ENCODE data around the gene PEX3. TPM values are rescaled to one million over a fixed set of nuclear protein-coding genes. Genes with fewer than 3 reads are reported as not detected.

Gene PEX3
- total and polyA plus RNA-seq, 2 of the 4 experiments (the other 2 are of a cell fraction), result 13.3 to 13.7 TPM

- peaks cover 2% of the 10 kb centered on the region; the same call in 1 of the 2 replicates for H3K9me1 ChIP-seq (ENCODE audit: insufficient read depth, low read length)
- no peak overlapping the region for H3K27ac ChIP-seq (ENCODE audit: insufficient read depth, low read length)
- H2BK120ac ChIP-seq (ENCODE audit: low read depth, low read length), result no peak overlapping the region
- H2AFZ ChIP-seq (replicated peaks; ENCODE audit: low read length, poor library complexity), result no peak overlapping the region
- H3K9me3 ChIP-seq (ENCODE audit: control insufficient read depth, insufficient read depth, low read length), result peaks cover 3% of the 10 kb centered on the region; the same call in 1 of the 2 replicates
- H2BK5ac ChIP-seq (ENCODE audit: low read depth, low read length, poor library complexity, severe bottlenecking), result no peak overlapping the region
- peaks cover 0 to 1% of the 10 kb centered on the region in 2 experiments; a peak in 1 of 4 replicates for H3K79me1 ChIP-seq (ENCODE audit: low read depth in 1 of 2, low read length in 2 of 2)
- H4K8ac ChIP-seq (ENCODE audit: low read depth in 2 of 2, low read length in 2 of 2), result no peak overlapping the region
- no peaks in the 10 kb centered on the region for H3K36me3 ChIP-seq (ENCODE audit: control insufficient read depth, insufficient read depth, low read length)
- H2BK15ac ChIP-seq (ENCODE audit: low read depth, low read length), result no peak overlapping the region
- no peak for TF ChIP-seq ELK1 (IDR thresholded peaks at IDR 0.05; ENCODE audit: borderline replicate concordance, low read depth, low read length)
- TF ChIP-seq CTCF (conservative IDR thresholded peaks at IDR 0.05; ENCODE audit: low read depth, low read length), result no peak
- no peak for TF ChIP-seq MXI1 (IDR thresholded peaks at IDR 0.05; ENCODE audit: borderline replicate concordance, low read depth, low read length)
- no peak for TF ChIP-seq BHLHE40 (IDR thresholded peaks at IDR 0.05; ENCODE audit: low read depth, low read length)
- TF ChIP-seq RCOR1 (IDR thresholded peaks at IDR 0.05; ENCODE audit: insufficient replicate concordance, low read length), result no peak
- no peak for TF ChIP-seq USF2 (IDR thresholded peaks at IDR 0.05; ENCODE audit: low read depth, low read length)
- TF ChIP-seq RFX5 (IDR thresholded peaks at IDR 0.05; ENCODE audit: low read depth, low read length), result no peak
- no peak for TF ChIP-seq POLR2A (IDR thresholded peaks at IDR 0.05; ENCODE audit: low read depth, low read length)
- no peak for TF ChIP-seq FOS (IDR thresholded peaks at IDR 0.05; ENCODE audit: low read depth, low read length)
- TF ChIP-seq SMC3 (IDR thresholded peaks at IDR 0.05; ENCODE audit: low read depth, low read length), result no peak
- no peak for TF ChIP-seq NFE2L2 (IDR thresholded peaks at IDR 0.05; ENCODE audit: low read depth, low read length)
- TF ChIP-seq CEBPB (IDR thresholded peaks at IDR 0.05; ENCODE audit: low read depth, low read length), result no peak
- no peak overlapping the region for H3K4me3 ChIP-seq (ENCODE audit: insufficient read depth, low read depth, low read length)
- in situ Hi-C loops (cut with MboI; ENCODE audit: low sequenced_read_pairs), result no loop called here
- no peak overlapping the region for H2AK5ac ChIP-seq (ENCODE audit: low read depth, low read length)
- peaks cover under 1% of the 10 kb centered on the region for H3K4me1 ChIP-seq (ENCODE audit: control insufficient read depth, insufficient read depth, low read length)
- no peak overlapping the region for H3K9ac ChIP-seq (ENCODE audit: low read depth, low read length)
- H3K18ac ChIP-seq (ENCODE audit: low read depth, low read length), result no peak overlapping the region
- no peak overlapping the region for H3K14ac ChIP-seq (replicated peaks; ENCODE audit: low read depth, low read length)
- CTCF ChIA-PET, result no interaction called here
- no peak overlapping the region for H4K5ac ChIP-seq (ENCODE audit: low read depth, low read length)
- POLR2A ChIA-PET (ENCODE audit: unreplicated experiment), result no interaction called here
- dilution Hi-C loops (cut with HindIII; ENCODE audit: low sequenced_read_pairs, unreplicated experiment), result no loop called here
- H2BK20ac ChIP-seq (ENCODE audit: low read depth, low read length), result no peak overlapping the region
- WGBS, 2 experiments (ENCODE audit: extremely low coverage in 2 of 2, insufficient read length in 1 of 2), result 100% methylated on average over 1 of the region's 2 CpGs; no CpG with 5 or more reads in 1 of the 2 experiments
- H3K23ac ChIP-seq (ENCODE audit: low read depth, low read length), result no peak overlapping the region
- intact Hi-C loops (cut with micrococcal nuclease), result no loop called here
- no TSS peak for BruUV-seq (replicated peaks)
- H3K27me3 ChIP-seq (ENCODE audit: control insufficient read depth, insufficient read depth, low read length), result peaks cover 16% of the 10 kb centered on the region
- no peaks in the 10 kb centered on the region for H4K20me1 ChIP-seq (ENCODE audit: insufficient read depth, low read length)
- no peak overlapping the region for H3K4me2 ChIP-seq (ENCODE audit: low read depth, low read length)
- no peak for DNase-seq
- no peak overlapping the region; the same call in 1 of the 2 replicates for H3K4ac ChIP-seq (ENCODE audit: low read depth, low read length)
- no peak overlapping the region for H3K56ac ChIP-seq (ENCODE audit: extremely low read depth, insufficient read depth, low read length)
- H4K91ac ChIP-seq (ENCODE audit: insufficient read depth, low read depth, low read length), result no peak overlapping the region
- no peak overlapping the region for H2AK9ac ChIP-seq (replicated peaks; ENCODE audit: low read depth, low read length, poor library complexity)
- no peak for ATAC-seq (ENCODE audit: low read depth)
Measured at GRCh38 chr6:143516690-143517446, 66.3 kb downstream of the PEX3 start.
